HG02885 (cell line): ENCODE measurements around the gene CDH8.

ENCODE experiments used
- ATAC-seq: cut with Tn5 transposase; IDR thresholded peaks from one replicate; pipeline ENCODE4 v1.9.1; 2021; ENCODE audit warnings: mild to moderate bottlenecking; ENCODE audit not compliant: unreplicated experiment, poor library complexity

The CDH8 gene

DNA sequence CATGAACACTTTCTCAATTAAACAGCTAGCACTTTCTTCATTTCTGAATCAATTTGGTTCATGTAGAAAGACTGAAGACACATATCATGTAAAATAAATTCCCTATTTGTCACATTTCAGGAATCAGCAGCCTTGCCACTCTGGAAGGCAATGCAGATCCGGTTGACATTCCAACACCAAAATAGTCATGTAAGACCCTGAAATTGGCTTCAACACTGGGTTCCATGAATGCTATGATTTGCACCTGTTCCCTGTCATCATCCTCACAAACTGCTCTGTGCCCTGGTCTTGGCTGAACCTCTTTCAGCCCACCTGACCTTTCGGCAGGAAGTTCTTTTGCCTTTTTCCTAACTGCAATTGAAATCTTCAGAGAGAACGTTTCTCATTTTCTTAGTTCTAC lies 156.9 kb downstream of the CDH8 start:
- ATAC-seq: no peak

- ATAC-seq: no peak
Measured at GRCh38 chr16:61877436-61877835, 158.8 kb downstream of the CDH8 start.

DNA sequence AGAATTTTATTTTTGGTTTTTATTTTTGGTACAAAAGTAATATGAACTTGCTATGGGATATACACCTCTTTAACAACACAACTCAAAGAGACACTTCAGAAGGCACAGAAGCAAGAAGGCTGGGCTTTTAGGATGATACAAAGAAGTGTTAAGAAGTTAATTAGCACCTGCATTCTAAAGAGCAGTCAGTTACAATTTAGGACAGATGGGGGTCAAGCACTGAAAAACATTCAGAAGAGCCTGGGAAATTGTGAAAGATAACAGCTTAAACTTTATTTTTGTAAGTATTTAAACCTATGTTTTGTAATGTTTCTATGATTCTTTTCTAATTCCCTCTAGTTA lies 163.5 kb downstream of the CDH8 start:
- ATAC-seq: no peak

DNA sequence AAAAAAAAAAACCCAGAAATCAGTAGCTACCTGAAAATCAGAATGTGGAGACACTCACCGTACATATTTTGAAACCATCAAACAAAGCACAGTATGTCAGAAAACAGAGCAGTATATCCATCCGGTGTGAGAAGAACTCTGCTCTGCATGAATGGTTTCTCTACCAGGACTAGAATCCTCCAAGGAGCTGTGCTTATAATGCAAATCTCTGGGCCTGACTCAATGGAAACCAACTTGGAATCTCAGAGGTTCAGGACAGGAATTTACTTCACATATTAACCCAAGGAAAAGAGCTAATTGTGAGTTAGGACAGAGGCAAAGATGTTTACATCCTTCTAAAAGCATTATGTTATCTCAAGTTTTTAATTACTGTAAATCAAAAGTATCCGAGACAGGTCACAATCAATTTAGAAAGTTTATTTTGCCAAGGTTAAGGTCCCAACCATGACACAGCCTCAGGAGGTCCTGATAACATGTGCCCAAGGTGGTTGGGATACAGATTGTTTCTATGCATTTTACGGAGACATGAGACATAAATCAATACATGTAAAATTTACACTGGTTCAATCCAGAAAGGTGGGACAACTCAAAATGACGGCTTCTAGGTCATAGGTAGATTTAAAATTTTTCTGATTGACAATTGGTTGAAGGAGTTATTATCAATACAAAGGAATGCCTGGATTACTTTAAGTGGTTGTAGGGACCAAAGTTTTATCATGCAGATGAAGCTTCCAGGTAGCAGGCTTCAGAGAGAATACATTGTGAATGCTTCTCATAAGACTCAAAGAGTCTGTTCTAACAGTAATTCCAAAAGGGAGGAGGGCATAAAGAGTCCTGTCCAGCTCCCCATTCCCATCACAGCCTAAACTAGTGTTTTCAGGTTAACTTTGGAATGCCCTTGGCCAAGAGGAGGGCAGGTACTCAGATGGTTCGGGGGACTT lies 164.1 kb downstream of the CDH8 start:
- no peak for ATAC-seq

DNA sequence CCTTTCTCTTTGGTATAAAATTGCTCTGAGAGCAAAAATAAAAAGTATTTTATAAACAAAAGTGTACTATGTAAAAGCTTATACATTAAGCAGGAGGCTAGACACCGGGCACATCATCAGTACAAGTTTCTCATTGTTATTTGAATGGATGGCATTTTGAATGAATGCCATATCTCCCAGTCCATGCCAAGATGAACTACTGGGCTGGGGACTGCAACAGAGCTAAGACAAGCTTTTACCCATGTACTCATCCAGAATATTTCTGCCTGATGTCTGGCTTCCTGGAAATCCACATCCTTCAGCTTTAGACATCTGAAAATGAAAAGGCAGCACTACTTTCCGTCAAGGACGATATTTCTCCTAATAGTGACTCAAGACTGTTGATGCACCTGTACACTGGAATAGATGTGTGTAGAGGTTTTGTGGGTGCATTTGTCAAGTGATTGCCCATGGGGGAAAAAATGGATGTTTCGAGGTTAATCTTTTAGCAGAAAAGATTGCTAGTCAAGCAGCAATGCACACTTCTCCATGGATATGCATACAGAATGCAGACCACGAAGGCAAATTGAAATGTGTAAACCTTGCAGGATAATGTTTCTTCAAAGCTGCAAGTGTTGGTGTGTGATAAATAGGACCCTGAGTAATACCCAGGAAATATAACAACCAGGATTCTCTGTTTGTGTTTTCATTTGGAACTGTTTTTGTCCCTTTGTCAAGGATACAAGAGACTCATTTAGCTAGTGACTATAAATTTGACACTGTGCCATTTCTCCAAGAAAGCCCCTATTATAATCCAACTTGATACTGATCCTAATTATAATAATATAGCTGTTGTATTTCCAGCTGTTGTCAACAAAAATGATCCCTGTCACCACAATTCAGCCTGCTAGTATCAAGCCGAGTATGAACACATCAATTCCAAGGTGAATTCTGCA lies 173.8 kb downstream of the CDH8 start:
- no peak for ATAC-seq

DNA sequence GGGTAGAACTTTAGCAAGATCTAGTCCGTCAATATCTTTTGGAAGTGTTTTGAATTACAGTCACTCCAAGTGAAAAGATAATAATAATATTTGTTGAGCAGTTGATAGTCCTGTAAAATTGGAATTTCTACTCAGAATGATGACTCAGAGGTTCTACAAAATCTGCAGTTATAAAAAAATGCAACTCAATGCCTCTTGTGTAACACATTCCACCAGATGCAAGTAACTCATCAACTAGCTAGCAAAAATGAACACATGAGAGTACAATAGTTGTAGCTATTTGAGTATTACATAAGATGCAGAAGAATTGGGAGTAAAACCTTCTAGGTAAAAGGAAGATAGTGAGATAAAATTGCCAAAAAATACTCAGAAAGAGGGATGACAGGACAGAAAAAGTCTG lies 177.2 kb downstream of the CDH8 start:
- no peak for ATAC-seq

DNA sequence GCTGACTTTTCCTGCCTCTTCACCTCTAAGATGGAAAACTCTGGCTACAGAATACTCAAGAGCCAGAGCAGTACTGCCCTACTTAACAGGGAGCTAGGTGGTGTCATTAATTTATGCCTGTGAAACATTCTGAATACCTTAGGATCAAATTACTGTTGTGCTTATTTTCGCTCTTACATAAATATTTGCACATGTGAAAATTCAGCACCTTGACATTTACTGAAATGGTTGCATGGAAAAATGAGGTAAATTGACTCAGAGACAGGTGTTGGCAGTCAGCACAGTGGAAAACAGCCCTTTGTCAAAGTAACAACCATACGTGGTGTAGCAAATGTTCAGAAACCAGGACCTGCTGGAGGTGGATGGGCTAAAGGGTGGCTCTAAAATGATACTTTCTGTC lies 193.6 kb downstream of the CDH8 start:
- ATAC-seq: no peak

DNA sequence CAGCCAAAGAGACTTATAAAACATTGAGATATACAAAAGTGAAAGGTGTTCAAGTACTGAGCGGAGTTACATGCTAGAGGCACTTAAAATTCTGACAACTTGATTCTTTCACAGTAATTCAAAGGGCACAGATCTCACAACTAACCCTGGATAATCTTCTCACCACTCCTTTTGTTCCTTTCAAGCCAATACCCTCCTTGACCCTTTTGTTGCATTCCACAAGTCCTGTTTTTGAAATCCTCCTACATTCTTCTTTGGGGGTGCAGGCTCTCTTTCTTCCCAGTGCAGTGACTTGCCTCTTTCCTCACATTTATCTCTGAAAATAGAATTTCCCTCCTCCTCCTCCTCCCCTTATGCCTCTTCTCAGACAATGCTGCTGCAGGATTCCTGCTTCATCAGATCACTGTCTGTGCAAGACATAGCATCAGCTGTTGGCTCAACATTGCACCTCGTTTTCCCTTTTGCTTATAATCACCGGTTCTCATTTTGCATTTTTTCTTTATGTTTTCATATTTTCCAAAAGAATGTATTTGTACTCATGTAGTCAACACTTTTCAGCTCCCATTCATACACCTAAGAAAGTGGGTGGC lies 199.3 kb downstream of the CDH8 start:
- no peak for ATAC-seq

GRCh38 chr16:61834082-61834481 lies 202.2 kb downstream of the CDH8 start:
- ATAC-seq: no peak

GRCh38 chr16:61831351-61831917 lies 204.8 kb downstream of the CDH8 start:
- ATAC-seq: no peak

GRCh38 chr16:61829631-61830030 lies 206.6 kb downstream of the CDH8 start:
- ATAC-seq: no peak

DNA sequence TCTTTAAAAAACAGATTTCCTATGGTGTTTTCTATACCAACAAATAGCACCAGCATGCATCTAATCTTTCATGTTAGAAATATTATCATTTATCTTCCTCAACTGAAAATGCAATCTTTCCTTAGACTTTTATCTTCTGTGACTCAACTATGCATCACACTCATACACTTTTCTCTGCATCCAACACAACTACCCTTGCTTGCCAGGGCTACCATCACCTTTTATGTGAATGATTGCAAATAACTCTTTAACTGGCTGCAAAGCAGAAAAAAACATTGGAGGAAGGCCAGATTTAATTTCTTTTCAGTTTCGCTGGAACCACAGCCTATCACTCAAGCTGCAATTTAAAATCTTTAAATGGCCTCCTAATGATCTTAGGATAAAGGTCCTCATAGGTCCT lies 212.9 kb downstream of the CDH8 start:
- ATAC-seq: no peak

GRCh38 chr16:61820820-61821219 lies 215.4 kb downstream of the CDH8 start:
- no peak for ATAC-seq

- ATAC-seq: no peak
Measured at GRCh38 chr16:61820398-61820797, 215.8 kb downstream of the CDH8 start.

GRCh38 chr16:61818850-61819249 lies 217.4 kb downstream of the CDH8 start:
- ATAC-seq: no peak

- no peak for ATAC-seq
Measured at GRCh38 chr16:61817583-61818278, 218.5 kb downstream of the CDH8 start.

GRCh38 chr16:61814726-61815347 lies 221.4 kb downstream of the CDH8 start:
- no peak for ATAC-seq

DNA sequence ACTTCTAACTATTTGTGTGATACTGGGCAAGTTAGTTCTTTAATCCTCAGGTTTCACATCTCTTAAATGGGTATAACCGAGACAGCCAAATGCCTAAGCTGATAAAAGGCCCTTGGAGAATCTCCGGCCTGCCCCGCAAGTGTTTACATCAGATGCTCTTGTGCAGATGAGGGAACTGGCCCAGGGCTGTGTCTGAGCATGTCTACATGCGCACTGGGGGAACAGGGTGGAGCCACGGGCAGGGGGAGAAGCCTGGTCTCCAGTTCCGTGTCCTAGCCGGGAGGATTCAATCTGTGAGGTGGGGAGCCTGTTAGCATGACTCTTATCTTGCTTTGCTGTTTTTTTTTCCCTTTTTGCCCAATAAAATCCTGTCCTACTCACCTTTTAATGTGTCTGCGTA lies 222.9 kb downstream of the CDH8 start:
- no peak for ATAC-seq

- no peak for ATAC-seq
Measured at GRCh38 chr16:61812251-61812650, 224.0 kb downstream of the CDH8 start.

GRCh38 chr16:61807551-61807950 lies 228.7 kb downstream of the CDH8 start:
- ATAC-seq: no peak
